ENCODE measurements around the gene ZNF169. TPM values are rescaled to one million over a fixed set of nuclear protein-coding genes. Genes with fewer than 3 reads are reported as not detected.
"Not testable (repeated sequence)": the region's sequence is repeated elsewhere in the genome, so short reads cannot be mapped to it uniquely, and the experiment has no call there.

Gene ZNF169
- 1.9 TPM for polyA plus RNA-seq (2013, experiment 1 of 2; ENCODE audit: insufficient read length)
- polyA plus RNA-seq (2013, experiment 2 of 2; ENCODE audit: insufficient read length) = 2.3 TPM

DNA sequence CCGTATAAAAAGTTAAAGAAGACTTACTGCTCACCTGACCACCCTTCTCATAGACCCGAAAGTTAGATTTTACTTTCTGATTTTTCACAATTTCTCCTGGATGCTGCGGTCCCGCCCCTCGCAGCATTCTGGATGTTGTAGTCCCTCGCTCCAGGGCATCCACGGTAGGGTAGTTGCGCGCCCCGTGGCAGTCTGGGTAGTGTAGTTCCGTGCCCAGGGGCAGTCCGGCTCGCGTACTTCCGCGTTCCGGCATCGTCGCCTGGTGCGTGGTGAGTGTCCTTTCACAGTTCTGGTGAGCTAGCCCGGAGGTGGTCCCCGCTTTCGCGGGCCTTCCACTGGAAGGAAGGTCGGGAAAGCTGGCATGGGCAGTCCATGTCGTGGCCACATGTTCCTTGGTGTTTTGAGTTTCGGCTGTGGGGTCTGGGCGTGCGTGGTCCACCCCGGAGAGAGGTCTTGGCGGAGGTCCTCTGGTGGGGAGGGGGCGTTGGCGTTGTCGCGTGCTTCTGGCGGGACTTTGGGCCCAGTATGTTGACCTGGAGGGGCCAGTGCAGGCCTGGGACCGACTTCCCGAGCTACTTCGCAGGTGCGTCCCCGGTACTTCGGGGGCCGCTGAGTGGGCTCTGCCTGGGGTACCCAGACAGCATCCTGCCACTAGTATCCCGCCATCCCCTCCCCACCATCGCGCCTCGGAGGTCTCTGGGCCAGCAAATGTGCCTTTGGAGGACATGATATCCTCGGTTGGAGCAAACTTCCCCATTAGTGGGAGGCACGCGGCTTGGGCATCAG, at the start of gene ZNF169:
TSS of gene ZNF169 (plus strand) at position 222 of the 786 bp plus-strand sequence. CDS start 19,515 bp downstream, outside the sequence.
- DNase-seq = peak; percentile 89

DNA sequence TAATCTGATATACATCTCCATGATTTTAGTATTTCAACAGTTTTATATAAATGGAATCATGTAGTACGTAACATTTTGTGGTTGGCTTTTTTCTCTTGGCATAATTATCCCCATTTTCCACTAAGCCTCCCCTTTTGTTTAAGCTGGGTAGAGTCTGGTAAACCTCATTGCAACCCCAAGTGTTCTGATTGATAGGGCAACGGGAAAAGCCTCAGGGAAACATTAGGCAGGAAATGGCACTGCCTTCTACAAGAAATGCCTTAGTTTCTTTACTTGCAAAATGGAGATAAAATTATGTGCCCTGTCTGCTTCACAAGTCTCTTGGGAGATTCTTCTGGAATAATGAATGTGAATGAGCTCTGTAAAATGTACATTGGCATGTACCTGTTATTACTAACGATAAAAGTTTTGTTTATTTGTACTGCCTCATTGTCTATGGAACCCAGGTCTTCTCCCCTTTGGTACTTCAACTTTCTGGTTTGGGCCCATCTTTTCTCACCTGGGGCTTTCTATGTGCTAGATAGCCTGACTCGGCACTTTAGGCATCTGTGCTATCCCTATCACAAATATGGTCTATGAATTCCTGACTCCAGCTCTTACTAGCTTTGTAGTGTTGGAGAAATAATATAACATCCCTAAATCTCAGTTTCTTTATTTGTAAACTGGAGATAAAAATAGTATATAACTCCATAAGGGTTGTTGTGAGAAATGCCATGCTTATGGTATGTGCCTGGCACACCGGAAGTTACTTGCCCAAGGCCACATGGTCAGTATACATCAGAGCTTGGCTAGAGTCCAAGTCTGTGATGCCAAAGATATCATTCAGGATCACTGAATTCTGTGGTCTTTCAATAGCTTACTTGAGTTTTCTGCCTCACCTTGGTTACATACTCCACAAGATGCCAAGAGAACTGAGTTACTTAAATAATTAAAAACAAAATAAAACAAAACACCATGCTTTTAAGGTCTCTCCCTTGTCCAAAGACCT, 48.2 kb upstream of the ZNF169 start:
- peak; percentile 14 for DNase-seq

DNA sequence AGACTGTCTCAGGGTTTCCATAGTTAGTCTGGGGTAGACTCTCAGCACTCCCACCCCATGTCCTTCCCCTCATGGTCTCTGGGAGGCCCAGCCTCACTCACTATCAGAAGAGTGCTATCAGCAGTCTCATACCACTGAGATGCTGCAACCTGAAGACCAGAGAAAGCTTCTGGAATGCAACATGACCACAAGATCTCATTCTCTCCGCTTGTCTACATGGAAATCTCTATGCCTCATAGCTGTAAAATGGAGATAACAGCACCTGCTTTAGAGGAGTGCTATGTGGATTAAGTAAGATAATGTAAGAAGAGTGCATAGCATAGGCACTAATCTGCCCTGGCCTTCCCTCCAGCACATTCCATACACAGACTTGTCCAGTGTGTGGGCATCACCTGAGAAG, 47.0 kb upstream of the ZNF169 start:
- DNase-seq = peak; percentile 1

DNA sequence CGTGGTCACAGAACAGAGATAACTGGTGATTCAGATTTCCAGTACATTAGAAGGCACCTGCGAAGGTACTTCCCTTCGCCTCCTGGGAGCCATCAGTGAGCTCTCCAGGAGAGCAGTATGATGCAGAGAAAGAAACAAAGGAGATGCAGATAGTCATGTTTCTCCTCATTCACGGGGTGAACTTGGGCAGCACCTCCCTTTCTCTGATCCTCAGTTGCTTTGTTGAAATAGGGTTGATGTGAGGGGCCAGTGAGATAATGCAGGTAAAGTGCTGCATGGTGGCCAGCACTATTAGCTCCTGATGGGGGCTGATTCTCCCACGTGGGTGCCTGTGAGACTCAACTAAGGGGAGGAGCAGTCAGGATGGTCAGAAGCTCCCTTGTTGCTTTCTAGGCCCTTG, 46.6 kb upstream of the ZNF169 start:
- no peak for DNase-seq

DNA sequence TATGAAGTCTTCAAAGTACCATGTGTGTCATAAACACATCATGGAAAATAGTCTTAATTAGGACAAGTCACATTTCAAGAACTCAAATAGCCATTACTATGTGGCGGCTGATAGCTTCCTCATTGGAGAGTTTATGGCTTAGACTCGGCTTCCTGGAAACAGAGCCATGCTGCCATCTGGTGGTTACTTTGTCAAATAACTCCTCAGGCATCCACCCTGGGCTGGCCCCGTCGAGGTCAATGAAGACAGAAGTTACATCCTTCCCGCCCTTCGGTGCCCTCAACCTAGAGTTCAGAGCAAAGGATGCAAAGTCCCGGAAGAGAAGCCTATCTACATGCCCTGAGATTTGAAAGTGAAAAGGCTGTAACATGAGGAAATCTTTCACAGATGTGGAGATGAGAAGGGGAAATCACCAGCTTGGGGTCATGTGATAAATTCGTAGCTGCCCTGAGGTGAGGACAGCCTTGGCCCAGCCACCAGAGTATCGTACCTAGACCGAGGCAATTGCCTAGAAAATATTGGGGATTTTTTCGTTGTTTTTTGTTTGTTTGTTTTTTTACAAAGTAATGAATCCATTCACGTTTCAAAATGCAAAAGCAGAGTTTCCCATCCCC, 45.5 kb upstream of the ZNF169 start:
- peak; percentile 74 for DNase-seq

DNA sequence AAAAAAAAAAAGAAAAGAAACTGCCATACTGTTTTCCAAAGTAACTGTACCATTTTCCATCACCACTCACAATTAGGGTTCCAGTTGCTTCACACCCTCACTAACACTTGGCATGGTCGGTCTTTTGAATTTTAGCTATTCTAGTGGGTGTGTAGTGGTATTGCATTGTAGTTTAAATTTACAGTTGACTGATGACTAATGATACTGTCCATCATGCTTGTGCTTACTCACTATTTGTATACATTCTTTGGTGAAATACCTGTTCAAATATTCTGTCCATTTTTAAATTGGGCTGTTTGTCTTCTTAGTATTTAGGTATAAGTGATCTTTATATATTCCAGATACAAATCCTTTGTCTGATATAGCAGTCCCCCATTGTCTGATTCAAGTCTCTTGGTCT, 36.2 kb upstream of the ZNF169 start:
- DNase-seq = no peak

DNA sequence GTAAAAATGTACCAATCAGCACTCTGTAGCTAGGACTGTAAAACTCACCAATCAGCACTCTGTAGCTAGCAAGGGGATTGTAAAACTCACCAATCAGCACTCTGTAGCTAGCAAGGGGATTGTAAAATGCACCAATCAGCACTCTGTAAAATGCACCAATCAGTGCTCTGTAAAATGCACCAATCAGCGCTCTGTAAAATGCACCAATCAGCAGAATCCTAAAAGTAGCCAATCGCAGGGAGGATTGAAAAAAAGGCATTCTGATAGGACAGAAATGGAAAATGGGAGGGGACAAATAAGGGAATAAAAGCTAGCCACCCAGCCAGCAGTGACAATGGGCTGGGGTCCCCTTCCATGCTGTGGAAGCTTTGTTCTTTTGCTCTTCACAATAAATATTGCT, 33.7 kb upstream of the ZNF169 start:
- DNase-seq = not testable (repeated sequence)

DNA sequence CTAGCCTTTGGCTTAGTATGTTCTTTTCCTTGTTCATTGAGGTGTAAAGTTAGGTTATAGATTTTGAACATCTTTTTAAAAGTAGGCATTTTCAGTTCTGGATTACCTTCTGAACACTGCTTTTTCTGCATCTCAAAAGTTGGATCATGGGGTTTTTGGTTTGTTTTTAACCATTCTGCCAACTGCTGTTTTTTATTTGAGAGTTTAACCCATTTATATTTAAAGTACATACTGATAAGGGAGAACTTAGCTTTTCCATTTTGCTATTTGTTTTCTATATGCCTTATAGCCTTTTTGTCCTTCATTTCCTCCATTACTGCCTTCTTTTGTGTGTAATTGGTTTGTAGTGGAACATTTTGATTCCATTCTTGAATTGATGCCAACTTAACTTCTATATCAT, 30.5 kb upstream of the ZNF169 start:
- no peak for DNase-seq

DNA sequence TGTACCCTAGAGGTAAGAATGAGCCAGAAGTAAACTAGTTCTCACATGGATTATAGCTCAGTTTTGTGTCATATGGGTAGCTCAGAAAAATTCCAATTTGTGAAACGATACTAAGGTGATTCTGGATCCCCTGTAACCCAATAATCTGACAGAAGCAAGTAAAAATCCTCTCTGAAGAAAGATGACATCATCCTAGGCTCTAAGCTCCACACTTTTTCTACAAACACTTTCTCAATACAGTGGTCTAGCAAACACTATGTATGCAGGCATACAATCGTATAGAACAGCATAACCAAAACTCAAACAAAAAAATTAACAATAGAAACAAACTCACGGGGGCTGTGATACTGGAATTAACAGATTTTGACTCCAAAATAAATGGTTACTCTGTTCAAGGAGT, 26.7 kb upstream of the ZNF169 start:
- DNase-seq = no peak

DNA sequence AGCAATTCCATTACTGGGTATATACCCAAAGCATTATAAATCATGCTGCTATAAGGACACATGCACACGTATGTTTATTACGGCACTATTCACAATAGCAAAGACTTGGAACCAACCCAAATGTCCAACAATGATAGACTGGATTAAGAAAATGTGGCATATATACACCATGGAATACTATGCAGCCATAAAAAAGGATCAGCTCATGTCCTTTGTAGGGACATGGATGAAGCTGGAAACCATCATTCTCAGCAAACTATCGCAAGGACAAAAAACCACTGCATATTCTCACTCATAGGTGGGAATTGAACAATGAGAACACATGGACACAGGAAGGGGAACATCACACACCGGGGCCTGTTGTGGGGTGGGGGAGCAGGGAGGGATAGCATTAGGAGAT, 18.0 kb upstream of the ZNF169 start:
- DNase-seq = not testable (repeated sequence)

DNA sequence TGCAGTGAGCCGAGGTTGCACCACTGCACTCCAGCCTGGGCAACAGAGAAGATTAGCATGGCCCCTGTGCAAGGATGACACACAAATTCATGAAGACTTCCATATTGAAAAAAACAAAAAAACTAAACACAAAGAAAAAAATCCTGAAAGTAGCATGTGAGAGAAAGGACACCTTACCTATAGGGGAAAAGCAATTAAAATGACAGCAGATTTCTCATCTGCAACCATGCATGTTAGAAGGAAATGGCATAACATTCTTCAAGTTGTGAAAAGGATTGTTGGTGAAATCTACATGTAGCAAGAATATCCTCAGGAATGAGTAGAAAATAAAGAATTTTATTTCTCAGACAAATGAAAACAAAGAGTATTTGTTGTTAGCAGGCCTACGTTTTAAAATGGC, 13.4 kb upstream of the ZNF169 start:
- no peak for DNase-seq

DNA sequence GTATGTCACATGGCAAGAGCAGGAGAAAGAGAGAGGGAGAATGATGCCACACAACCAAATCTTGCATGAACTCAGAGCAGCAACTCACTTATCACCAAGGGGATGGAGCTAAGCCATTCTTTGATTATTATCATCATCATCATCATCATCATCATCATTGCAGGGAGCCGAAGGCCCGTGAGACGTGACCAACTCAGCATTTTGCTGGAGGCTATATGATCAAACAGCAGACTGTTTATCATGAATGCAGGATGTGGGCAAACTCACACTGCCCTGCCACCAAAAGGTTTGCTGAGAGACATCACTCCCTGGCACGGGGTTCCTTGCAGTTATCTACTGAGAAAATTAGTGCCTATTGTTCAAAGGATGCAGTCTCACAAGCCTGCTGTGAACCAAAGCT, 8.6 kb upstream of the ZNF169 start:
- no peak for DNase-seq

DNA sequence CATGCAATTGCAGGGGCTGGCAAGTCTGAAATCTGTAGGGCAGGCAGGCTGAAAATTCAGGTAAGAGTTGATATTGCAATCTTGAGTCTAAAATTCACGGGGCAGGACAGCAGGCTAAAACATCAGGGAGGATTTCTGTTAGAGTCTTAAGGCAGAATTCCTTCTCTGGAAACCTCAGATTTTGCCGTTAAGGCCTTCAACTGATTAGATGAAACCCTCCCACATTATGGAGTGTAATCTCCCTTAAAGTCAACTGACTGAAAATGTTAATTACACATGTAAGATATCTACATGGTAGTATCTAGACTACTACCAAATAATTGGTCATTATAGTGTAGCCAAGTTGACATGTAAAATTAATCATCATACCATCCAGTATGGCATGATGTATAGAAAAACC, 3.1 kb upstream of the ZNF169 start:
- no peak for DNase-seq

DNA sequence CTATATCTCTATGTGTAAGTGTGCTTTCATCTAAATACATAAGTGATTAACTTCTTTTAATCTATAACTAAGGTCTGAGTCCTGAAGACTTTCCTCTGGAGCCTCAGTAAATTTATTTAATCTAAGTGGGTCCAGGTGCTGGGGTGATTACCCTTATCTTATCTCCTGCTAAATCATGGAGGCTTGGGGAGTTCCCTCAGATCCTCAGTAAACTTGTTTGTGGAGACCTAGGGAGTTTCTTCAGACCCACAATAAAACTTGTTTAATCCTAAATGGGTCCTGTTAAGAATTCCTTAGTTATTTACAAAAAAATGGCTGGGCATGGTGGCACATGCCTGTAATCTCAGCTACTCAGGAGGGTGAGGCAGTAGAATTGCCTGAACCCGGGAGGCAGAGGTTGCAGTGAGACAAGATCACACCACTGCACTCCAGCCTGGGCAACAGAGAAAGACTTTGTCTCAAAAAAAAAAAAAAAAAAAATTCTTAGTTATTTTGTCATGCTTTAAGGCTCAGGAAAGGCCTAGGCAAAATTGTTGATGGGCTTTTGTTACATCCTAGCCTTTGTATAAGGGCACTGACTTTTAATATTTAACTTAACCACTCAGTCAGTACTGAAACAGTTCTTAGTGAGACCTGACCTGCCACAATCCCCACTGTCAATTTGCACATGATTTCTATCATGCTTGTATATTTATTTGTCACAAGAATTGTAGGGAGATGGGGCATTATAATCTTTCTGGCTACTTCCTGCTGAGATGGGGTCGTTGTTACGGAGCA, 6.7 kb downstream of the ZNF169 start:
- DNase-seq = not testable (repeated sequence)

DNA sequence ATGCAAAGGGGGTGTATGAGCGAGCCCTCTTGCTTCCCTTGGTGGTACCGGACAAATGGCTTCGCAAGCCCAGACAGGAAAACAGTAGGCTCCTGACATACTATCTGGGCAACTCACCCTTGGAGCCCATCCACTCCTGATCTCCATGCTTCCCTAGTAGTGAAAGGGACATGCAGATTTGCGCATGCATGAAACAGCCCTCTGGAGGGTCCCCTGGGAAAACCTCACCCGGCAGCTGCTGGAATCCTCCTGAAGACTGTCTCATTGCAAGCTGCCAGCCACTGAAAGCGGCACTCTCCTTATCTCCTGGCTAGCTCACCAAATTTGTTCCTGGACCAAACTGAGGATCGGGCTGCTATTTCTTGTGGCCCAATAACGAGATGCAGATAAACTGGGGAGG, 10.2 kb downstream of the ZNF169 start:
- no peak for DNase-seq

DNA sequence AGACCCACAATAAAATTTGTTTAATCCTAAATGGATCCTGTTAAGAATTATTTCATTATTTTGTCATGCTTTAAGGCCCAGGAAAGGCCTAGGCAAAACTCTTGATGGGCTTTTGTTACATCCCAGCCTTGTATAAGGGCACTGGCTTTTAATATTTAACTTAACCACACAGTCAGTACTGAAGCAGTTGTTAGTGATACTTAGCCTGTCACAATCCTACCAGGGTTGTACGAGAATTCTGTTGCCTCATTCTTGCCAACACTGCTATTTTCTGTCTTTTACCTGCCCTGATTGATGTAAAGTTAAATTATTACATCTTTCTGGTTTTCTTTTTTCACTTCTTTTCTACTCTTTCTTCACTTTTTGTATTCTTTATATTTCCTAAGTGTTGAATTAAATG, 10.9 kb downstream of the ZNF169 start:
- DNase-seq = no peak

DNA sequence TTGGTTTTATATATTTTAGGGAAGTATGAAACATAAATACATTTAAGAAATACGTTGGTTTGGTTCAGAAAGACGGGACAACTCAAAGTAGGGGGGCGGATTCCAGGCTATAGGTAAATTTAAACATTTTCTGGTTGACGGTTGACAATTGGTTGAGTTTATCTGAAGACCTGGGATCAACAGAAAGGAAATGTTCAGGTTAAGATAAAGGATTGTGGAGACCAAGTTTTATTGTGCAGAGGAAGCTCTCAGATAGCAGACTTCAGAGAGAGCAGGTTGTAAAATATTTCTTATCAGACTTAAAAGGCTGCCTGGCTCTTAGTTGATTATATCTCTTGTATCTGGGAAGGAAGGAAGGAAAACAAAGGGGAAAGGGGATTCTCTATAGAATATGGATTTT, 17.9 kb downstream of the ZNF169 start:
- DNase-seq = not testable (repeated sequence)

DNA sequence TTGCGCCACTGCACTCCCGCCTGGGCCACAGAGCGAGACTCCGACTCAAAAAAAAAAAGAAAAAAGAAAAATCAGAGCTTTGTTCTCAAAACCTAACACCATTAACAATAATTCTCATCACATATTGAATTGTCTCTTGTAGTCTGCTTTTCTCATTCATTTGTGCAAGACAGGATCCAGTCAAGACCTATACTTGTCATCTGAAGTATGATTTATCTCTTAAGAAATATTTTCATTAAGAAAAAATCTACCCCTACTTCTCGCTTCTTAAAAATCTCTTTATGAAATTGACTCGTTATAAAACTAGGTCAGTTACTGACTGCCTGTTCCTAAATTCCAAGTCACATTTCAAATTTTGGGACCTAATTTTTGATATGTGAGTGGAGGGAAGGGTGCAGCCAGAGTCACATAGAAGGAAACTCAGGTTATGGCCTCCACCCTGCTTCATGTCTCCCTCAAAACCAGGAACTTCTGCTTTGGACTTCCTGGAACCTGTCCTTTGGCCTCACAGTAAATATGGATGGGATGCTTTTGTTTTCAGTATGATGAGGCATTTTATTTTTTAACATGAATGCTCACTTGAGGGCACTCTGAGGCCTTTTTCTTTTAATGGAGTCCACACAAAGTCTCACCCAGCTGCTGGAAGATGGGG, 18.9 kb downstream of the ZNF169 start:
- no peak for DNase-seq

DNA sequence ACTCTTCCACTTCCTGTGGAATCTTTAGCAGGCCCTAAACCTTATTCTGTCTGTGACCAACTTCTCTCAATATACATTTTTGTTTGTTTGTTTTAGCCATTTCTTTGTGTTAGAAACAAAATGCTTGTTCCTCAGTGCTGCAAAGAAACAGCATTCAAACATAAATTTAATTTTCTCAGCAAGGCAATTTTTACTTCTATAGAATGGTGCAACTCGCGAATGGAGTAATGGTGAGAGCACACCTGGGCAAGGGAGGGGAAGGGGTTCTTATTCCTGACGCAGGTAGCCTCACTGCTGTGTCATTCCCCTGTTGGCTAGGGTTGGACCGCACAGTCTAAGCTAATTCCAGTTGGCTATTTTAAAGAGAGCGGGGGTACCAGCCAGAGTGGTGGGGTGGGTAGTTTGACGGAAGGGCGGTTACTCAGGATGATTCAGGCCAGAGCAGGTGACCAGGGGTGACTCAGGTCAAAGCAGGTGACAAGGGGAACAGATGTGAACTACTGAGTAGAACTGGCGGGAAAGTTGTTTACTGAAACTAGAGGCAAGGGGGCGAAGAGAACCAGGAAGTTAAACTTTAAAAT, 21.4 kb downstream of the ZNF169 start:
- DNase-seq = no peak

DNA sequence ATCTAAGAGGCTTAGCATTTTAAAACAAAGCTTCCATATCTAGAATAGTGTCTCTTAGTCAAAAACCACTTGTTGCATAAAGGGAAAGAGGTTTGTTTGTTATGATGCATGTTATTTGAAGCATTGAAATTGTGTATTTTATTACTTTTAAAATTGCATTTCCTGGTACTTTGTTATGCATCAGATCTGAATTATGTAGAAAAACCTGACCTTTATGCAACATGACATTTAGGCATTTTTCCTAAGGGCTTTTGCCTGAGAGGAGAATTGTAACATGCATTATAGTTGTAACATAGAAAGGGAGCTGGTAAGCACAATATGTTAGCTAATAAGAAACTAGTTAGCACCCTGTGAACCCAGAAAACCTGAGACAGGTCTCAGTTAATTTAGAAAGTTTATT, 22.0 kb downstream of the ZNF169 start:
- no peak for DNase-seq

DNA sequence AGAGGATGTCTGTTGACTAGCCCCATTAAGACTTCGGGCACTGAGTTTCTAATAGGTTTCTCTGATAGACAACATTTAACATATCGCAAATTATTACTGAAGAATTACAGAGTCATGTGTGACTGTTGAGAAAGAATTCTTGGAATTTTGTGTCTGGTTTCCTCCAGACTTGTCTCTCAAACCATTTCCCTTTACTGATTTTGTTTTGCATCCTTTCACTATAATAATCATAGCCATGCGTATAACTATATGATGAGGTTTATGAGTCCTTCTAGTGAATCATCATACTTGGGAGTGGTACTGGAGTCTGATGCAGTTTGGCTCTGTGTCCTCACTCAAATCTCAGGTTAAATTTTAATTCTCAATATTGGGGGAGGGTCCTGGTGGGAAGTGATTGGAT, 27.0 kb downstream of the ZNF169 start:
- DNase-seq = peak; percentile 48
